IMR-90 (cell line): Measurements from ENCODE around the gene MRGPRF. TPM values are rescaled to one million over a fixed set of nuclear protein-coding genes. Genes with fewer than 3 reads are reported as not detected.

Source experiments
- ATAC-seq: fragments of 200-7000 bp; cut with Tn5 transposase; 2 replicates; pipeline ENCODE4 v1.9.1; 2020; ENCODE audit warnings: low read depth, mild to moderate bottlenecking, moderate library complexity
- BruUV-seq: library from RNA; stranded (reverse); fragments of 400-500 nt; replicated peaks from 2 replicates; lab custom pipeline; 2021; lab: Mats Ljungman, UMichigan
- CTCF ChIA-PET: fragments of 300-600 bp; formaldehyde crosslinking; extraction: SDS; loops from one replicate; lab custom pipeline; 2021; ENCODE audit warnings: antibody characterized with exemption; lab: Yijun Ruan, JAX
- POLR2A ChIA-PET: fragments of 300-600 bp; sonication (Branson Sonifier 250); formaldehyde crosslinking; loops from one replicate; lab custom pipeline; 2022; ENCODE audit warnings: antibody characterized with exemption; ENCODE audit not compliant: unreplicated experiment; lab: Charles Lee
- DNase-seq: peaks from one replicate; pipeline ENCODE4 v3.0.0; 2013
- H2AFZ ChIP-seq: replicated peaks from 2 replicates; pipeline ENCODE3; 2013; ENCODE audit warnings: low read length, mild to moderate bottlenecking; ENCODE audit not compliant: poor library complexity
- H2AK5ac ChIP-seq: 2 replicates; pipeline ENCODE4 v1.6.1; 2013; ENCODE audit warnings: low read depth, low read length, inconsistent platforms
- H2AK9ac ChIP-seq: replicated peaks from 2 replicates; pipeline ENCODE3; 2013; ENCODE audit warnings: mild to moderate bottlenecking, low read depth, low read length, moderate library complexity; ENCODE audit not compliant: poor library complexity
- H2BK120ac ChIP-seq: 2 replicates; pipeline ENCODE4 v1.6.1; 2013; ENCODE audit warnings: low read depth, low read length, inconsistent platforms
- H2BK15ac ChIP-seq: 3 replicates; pipeline ENCODE4 v1.6.1; 2013; ENCODE audit warnings: low read depth, low read length, inconsistent platforms
- H2BK20ac ChIP-seq: 2 replicates; pipeline ENCODE4 v1.6.1; 2013; ENCODE audit warnings: low read depth, mild to moderate bottlenecking, inconsistent platforms, low read length, moderate library complexity
- H2BK5ac ChIP-seq: 2 replicates; pipeline ENCODE4 v1.6.1; 2013; ENCODE audit warnings: mild to moderate bottlenecking, low read depth, low read length, inconsistent platforms; ENCODE audit not compliant: poor library complexity, severe bottlenecking
- H3K14ac ChIP-seq: replicated peaks from 2 replicates; pipeline ENCODE4 v1.6.1; 2013; ENCODE audit warnings: low read depth, low read length, inconsistent platforms
- H3K18ac ChIP-seq: 2 replicates; pipeline ENCODE4 v1.6.1; 2013; ENCODE audit warnings: low read depth, low read length, control low read depth
- H3K23ac ChIP-seq: 2 replicates; pipeline ENCODE4 v1.6.1; 2013; ENCODE audit warnings: low read depth, low read length, inconsistent platforms
- H3K27ac ChIP-seq: 2 replicates; pipeline ENCODE4 v1.5.1; 2013; ENCODE audit warnings: mild to moderate bottlenecking, control low read depth, low read length; ENCODE audit not compliant: insufficient read depth
- H3K27me3 ChIP-seq: 2 replicates; pipeline ENCODE4 v1.6.1; 2013; ENCODE audit warnings: low read length; ENCODE audit not compliant: control insufficient read depth, insufficient read depth
- H3K36me3 ChIP-seq: 2 replicates; pipeline ENCODE4 v1.6.1; 2013; ENCODE audit warnings: low read length, mixed read lengths; ENCODE audit not compliant: control insufficient read depth, insufficient read depth
- H3K4ac ChIP-seq: 2 replicates; pipeline ENCODE4 v1.6.1; 2013; ENCODE audit warnings: low read depth, low read length, inconsistent platforms
- H3K4me1 ChIP-seq: 2 replicates; pipeline ENCODE4 v1.6.1; 2013; ENCODE audit warnings: low read length, mixed read lengths; ENCODE audit not compliant: control insufficient read depth, insufficient read depth
- H3K4me2 ChIP-seq: 2 replicates; pipeline ENCODE4 v1.6.1; 2013; ENCODE audit warnings: low read depth, mild to moderate bottlenecking, control low read depth, low read length, moderate library complexity
- H3K4me3 ChIP-seq: 2 replicates; pipeline ENCODE4 v1.5.1; 2013; ENCODE audit warnings: low read depth, mild to moderate bottlenecking, control low read depth, low read length, moderate library complexity; ENCODE audit not compliant: insufficient read depth
- H3K56ac ChIP-seq: 2 replicates; pipeline ENCODE4 v1.6.1; 2013; ENCODE audit warnings: low read length, inconsistent platforms; ENCODE audit not compliant: insufficient read depth; ENCODE audit errors: extremely low read depth
- H3K79me1 ChIP-seq, 2 experiments: 2 replicates each; pipeline ENCODE4 v1.6.1; 2013; ENCODE audit warnings: low read length in 2 of 2, inconsistent platforms in 1 of 2, low read depth in 1 of 2
- H3K9ac ChIP-seq: 2 replicates; pipeline ENCODE4 v1.6.1; 2013; ENCODE audit warnings: low read depth, low read length, control low read depth
- H3K9me1 ChIP-seq: 2 replicates; pipeline ENCODE4 v1.6.1; 2013; ENCODE audit warnings: low read length, inconsistent platforms; ENCODE audit not compliant: insufficient read depth
- H3K9me3 ChIP-seq: 2 replicates; pipeline ENCODE4 v1.6.1; 2013; ENCODE audit warnings: low read length; ENCODE audit not compliant: control insufficient read depth, insufficient read depth
- H4K20me1 ChIP-seq: 2 replicates; pipeline ENCODE4 v1.6.1; 2013; ENCODE audit warnings: low read length, inconsistent platforms; ENCODE audit not compliant: insufficient read depth
- H4K5ac ChIP-seq: 2 replicates; pipeline ENCODE4 v1.6.1; 2013; ENCODE audit warnings: mild to moderate bottlenecking, low read depth, low read length, control low read depth
- H4K8ac ChIP-seq, 2 experiments: 2 replicates each; pipeline ENCODE4 v1.6.1; 2013; ENCODE audit warnings: low read depth in 2 of 2, low read length in 2 of 2, control low read depth in 1 of 2, inconsistent platforms in 1 of 2
- H4K91ac ChIP-seq: 2 replicates; pipeline ENCODE4 v1.6.1; 2013; ENCODE audit warnings: low read depth, low read length, inconsistent platforms; ENCODE audit not compliant: insufficient read depth
- BHLHE40 ChIP-seq: fragments of 150-350 bp; IDR thresholded peaks from 2 replicates; pipeline ENCODE4 v1.6.1; 2016; ENCODE audit warnings: mild to moderate bottlenecking, low read depth, low read length
- MAZ ChIP-seq: IDR thresholded peaks from 2 replicates; pipeline ENCODE4 v1.6.1; 2012; ENCODE audit warnings: low read depth, mild to moderate bottlenecking, low read length, improper control_type of control experiment, moderate library complexity, borderline replicate concordance
- MXI1 ChIP-seq: IDR thresholded peaks from 2 replicates; pipeline ENCODE4 v1.6.1; 2012; ENCODE audit warnings: low read depth, mild to moderate bottlenecking, low read length, moderate library complexity, borderline replicate concordance
- POLR2A ChIP-seq: IDR thresholded peaks from 2 replicates; pipeline ENCODE4 v1.6.1; 2012; ENCODE audit warnings: mild to moderate bottlenecking, low read depth, low read length
- USF2 ChIP-seq: fragments of 150-350 bp; IDR thresholded peaks from 2 replicates; pipeline ENCODE4 v1.6.1; 2017; ENCODE audit warnings: mild to moderate bottlenecking, antibody characterized with exemption, low read length, low read depth
- WGBS, 2 experiments: methylation state at CpG; one replicate each; pipeline versions ENCODE4 v1.1.5 to v1.1.7; 2013; ENCODE audit warnings: missing lambda C conversion rate in 2 of 2; ENCODE audit not compliant: insufficient read length in 1 of 2; ENCODE audit errors: extremely low coverage in 2 of 2; 5-methylcytosine and 5-hydroxymethylcytosine counted together
- dilution Hi-C: fragments of 300-500 bp; cut with HindIII; formaldehyde crosslinking; loops from one replicate; pipeline ENCODE4 v1.14.3; 2018; ENCODE audit warnings: low sequenced_read_pairs; ENCODE audit not compliant: unreplicated experiment
- in situ Hi-C: fragments of 300-500 bp; cut with MboI; formaldehyde crosslinking; loops from 3 replicates; pipeline ENCODE4 v1.14.3; 2019; ENCODE audit warnings: low sequenced_read_pairs, inconsistent platforms, mixed read lengths
- intact Hi-C: fragments of 100-400 bp; cut with micrococcal nuclease; formaldehyde crosslinking; loops from 2 replicates; pipeline ENCODE4 v1.10.0; 2022
- polyA plus RNA-seq, 3 experiments: library from polyadenylated mRNA; depleted of rRNA; stranded (reverse); fragments of >200 nt; gene quantifications; 2 replicates each; pipeline ENCODE4 v1.2.3, GENCODE V29; 2012; ENCODE audit warnings: low replicate concordance in 1 of 3
- total RNA-seq: library from RNA; depleted of rRNA; stranded (reverse); fragments of >200 nt; gene quantifications from 2 replicates; pipeline ENCODE4 v1.2.3, GENCODE V29; 2012

MRGPRF gene
- total and polyA plus RNA-seq, 2 of the 4 experiments (the other 2 are of a cell fraction), result 6.3 to 28.8 TPM

DNA sequence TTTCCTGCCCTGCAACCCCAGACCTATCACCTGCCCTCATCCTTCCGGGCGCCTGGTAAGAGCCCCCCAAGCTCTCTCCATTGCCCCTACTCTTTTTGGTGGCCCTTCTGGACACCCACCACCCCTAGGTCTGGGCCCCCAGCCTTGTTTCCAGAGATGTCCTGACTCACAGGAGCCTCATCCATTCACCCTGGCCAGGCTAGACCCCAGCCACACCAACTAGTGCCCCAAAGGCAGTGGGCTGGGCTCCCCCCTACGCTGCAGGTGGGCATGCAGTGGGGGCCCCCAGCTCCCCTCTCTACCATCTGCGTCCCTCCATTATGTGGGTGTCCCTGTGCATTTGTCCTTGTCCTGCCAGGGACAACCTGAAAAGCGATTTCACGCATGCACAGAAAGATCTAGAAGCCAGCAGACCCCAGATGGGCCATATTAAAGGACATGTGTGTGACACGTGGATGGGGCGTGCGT lies 1.4 kb downstream of the MRGPRF start (continued):
- no peak for TF ChIP-seq USF2

- peak overlapping the region; percentile 70 to 92 for H4K8ac ChIP-seq
- H3K18ac ChIP-seq, result peak overlapping the region; percentile 65
- peak overlapping the region; percentile 90 for H3K4me2 ChIP-seq
- ChIA-PET POLR2A (interaction anchor here (1.2 to 1.6 kb wide), 3 partner anchors 33 to 78 kb away, joined by 3 to 4 read pairs (median 4); partner anchors contain the start of gene TPCN2), CTCF (no interaction called here)
- peak overlapping the region; percentile 92; the same call in 2 of the 3 replicates for H2BK15ac ChIP-seq
- H4K5ac ChIP-seq, result peak overlapping the region; percentile 75
- H3K9me1 ChIP-seq, result peaks cover 20% of the 10 kb centered on the region
- H2AK5ac ChIP-seq, result peak overlapping the region; percentile 100
- dilution Hi-C loops, result no loop called here
- DNase-seq, result peak; percentile 77
- peaks cover 51% of the 10 kb centered on the region for H3K4me1 ChIP-seq
- peak overlapping the region; percentile 99 for H3K27ac ChIP-seq
- in situ Hi-C loops, result no loop called here
- peak overlapping the region; percentile 95 for H3K23ac ChIP-seq
- H2BK20ac ChIP-seq, result peak overlapping the region; percentile 83
- H2BK120ac ChIP-seq, result peak overlapping the region; percentile 96
- no peaks in the 10 kb centered on the region for H3K27me3 ChIP-seq
- peak overlapping the region; percentile 96 for H4K91ac ChIP-seq
- H3K9ac ChIP-seq, result peak overlapping the region; percentile 95
- BruUV-seq, result no TSS peak
- H2BK5ac ChIP-seq, result peak overlapping the region; percentile 97
- peaks cover 23 to 57% of the 10 kb centered on the region in 2 experiments for H3K79me1 ChIP-seq
- TF ChIP-seq USF2, result peak; percentile 93
- TF ChIP-seq BHLHE40, result peak; percentile 85
- peak; percentile 91 for TF ChIP-seq MAZ
- TF ChIP-seq POLR2A, result no peak; the same call in 1 of the 2 replicates
- peak; percentile 89 for TF ChIP-seq MXI1
- peak overlapping the region; percentile 98 for H3K4ac ChIP-seq
- no peaks in the 10 kb centered on the region for H3K9me3 ChIP-seq
- 4% methylated on average over 9 of the region's 43 CpGs; no CpG with 5 or more reads in 1 of the 2 experiments for WGBS, 2 experiments
- peaks cover 8% of the 10 kb centered on the region for H4K20me1 ChIP-seq
- intact Hi-C loops, result loop anchor here (5.0 kb wide), 1 partner anchor 169 kb away; the partner anchor contains the start of gene CPT1A
- peak overlapping the region; percentile 99 for H3K14ac ChIP-seq
- peak overlapping the region; percentile 85 for H3K56ac ChIP-seq
- peak overlapping the region; percentile 100 for H2AK9ac ChIP-seq
- peak overlapping the region; percentile 68 for H3K4me3 ChIP-seq
- peaks cover 12% of the 10 kb centered on the region for H3K36me3 ChIP-seq
- peak overlapping the region; percentile 89 for H2AFZ ChIP-seq
- ATAC-seq, result peak; percentile 52
Observed at GRCh38 chr11:69010964-69011623, 2.0 kb downstream of the MRGPRF start.
